ENCODE data around the gene PCDH19. TPM values are rescaled to one million over a fixed set of nuclear protein-coding genes. Genes with fewer than 3 reads are reported as not detected.

Gene PCDH19
- total and polyA plus RNA-seq, 10 of the 15 experiments (the other 5 are each of a cell fraction or from before 2014, with no cell fraction given) = 0.01 TPM; not detected in 9

DNA sequence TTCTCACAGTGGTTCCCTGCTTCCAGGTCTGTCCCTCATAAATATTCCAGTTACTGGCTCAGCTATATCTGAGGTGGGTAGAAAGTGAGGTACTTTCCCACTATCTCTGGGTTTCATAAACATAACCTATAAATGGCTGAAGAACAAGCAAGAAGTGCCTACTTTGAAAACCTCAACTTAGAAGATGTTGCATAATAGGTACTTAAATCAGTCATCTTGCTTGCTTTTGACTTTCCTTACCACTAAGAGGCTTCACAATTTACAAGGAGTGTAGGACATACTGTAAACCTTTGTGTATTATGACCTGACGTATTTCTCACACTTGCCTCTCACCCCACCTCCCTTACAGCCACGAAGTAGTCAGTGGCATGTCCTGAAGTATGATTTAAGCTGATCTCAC, 145.9 kb downstream of the PCDH19 start (continued):
- TF ChIP-seq BMI1 (IDR thresholded peaks at IDR 0.05; ENCODE audit: borderline replicate concordance) (no peak), RB1 (IDR thresholded peaks at IDR 0.05; ENCODE audit: borderline replicate concordance) (no peak), NR2C2 (IDR thresholded peaks at IDR 0.05; ENCODE audit: borderline replicate concordance, control insufficient read depth, insufficient read length, low read depth) (no peak), TAF1 (IDR thresholded peaks at IDR 0.05; ENCODE audit: borderline replicate concordance, low read depth, low read length) (no peak), RCOR1 (conservative IDR thresholded peaks at IDR 0.05; ENCODE audit: low read depth, low read length) (no peak), MTA3 (IDR thresholded peaks at IDR 0.05; ENCODE audit: borderline replicate concordance, low read length) (no peak), SMC3 (IDR thresholded peaks at IDR 0.05; ENCODE audit: borderline replicate concordance, low read length) (no peak), MTA2 (IDR thresholded peaks at IDR 0.05; ENCODE audit: low read depth) (peak; percentile 29; the same call in 1 of the 2 replicates), KAT2A (conservative IDR thresholded peaks at IDR 0.05; ENCODE audit: control insufficient read depth, low read depth, low read length) (no peak), HDAC2 (IDR thresholded peaks at IDR 0.05) (no peak), MXI1 (IDR thresholded peaks at IDR 0.05; ENCODE audit: low read depth, low read length) (no peak), TCF7 (IDR thresholded peaks at IDR 0.05; ENCODE audit: borderline replicate concordance) (peak; percentile 36; the same call in 1 of the 2 replicates), FOS (IDR thresholded peaks at IDR 0.05; ENCODE audit: borderline replicate concordance, extremely low read depth, insufficient read length) (no peak), CBX5 (IDR thresholded peaks at IDR 0.05; ENCODE audit: low read depth) (0 out of 2 replicates have a peak, but pooled peaks have one; percentile 67), POLR2AphosphoS5 (IDR thresholded peaks at IDR 0.05; ENCODE audit: low read length) (no peak), NFYB (IDR thresholded peaks at IDR 0.05; ENCODE audit: insufficient read depth, low read depth, low read length) (no peak)
- TF ChIP-seq, protein P1, sequence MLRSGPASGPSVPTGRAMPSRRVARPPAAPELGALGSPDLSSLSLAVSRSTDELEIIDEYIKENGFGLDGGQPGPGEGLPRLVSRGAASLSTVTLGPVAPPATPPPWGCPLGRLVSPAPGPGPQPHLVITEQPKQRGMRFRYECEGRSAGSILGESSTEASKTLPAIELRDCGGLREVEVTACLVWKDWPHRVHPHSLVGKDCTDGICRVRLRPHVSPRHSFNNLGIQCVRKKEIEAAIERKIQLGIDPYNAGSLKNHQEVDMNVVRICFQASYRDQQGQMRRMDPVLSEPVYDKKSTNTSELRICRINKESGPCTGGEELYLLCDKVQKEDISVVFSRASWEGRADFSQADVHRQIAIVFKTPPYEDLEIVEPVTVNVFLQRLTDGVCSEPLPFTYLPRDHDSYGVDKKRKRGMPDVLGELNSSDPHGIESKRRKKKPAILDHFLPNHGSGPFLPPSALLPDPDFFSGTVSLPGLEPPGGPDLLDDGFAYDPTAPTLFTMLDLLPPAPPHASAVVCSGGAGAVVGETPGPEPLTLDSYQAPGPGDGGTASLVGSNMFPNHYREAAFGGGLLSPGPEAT (IDR thresholded peaks at IDR 0.05; ENCODE audit: low read depth) = no peak
- TF ChIP-seq, protein P2, sequence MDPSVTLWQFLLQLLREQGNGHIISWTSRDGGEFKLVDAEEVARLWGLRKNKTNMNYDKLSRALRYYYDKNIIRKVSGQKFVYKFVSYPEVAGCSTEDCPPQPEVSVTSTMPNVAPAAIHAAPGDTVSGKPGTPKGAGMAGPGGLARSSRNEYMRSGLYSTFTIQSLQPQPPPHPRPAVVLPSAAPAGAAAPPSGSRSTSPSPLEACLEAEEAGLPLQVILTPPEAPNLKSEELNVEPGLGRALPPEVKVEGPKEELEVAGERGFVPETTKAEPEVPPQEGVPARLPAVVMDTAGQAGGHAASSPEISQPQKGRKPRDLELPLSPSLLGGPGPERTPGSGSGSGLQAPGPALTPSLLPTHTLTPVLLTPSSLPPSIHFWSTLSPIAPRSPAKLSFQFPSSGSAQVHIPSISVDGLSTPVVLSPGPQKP (IDR thresholded peaks at IDR 0.05; ENCODE audit: low read depth, low read length) = no peak
- TF ChIP-seq, protein P3, sequence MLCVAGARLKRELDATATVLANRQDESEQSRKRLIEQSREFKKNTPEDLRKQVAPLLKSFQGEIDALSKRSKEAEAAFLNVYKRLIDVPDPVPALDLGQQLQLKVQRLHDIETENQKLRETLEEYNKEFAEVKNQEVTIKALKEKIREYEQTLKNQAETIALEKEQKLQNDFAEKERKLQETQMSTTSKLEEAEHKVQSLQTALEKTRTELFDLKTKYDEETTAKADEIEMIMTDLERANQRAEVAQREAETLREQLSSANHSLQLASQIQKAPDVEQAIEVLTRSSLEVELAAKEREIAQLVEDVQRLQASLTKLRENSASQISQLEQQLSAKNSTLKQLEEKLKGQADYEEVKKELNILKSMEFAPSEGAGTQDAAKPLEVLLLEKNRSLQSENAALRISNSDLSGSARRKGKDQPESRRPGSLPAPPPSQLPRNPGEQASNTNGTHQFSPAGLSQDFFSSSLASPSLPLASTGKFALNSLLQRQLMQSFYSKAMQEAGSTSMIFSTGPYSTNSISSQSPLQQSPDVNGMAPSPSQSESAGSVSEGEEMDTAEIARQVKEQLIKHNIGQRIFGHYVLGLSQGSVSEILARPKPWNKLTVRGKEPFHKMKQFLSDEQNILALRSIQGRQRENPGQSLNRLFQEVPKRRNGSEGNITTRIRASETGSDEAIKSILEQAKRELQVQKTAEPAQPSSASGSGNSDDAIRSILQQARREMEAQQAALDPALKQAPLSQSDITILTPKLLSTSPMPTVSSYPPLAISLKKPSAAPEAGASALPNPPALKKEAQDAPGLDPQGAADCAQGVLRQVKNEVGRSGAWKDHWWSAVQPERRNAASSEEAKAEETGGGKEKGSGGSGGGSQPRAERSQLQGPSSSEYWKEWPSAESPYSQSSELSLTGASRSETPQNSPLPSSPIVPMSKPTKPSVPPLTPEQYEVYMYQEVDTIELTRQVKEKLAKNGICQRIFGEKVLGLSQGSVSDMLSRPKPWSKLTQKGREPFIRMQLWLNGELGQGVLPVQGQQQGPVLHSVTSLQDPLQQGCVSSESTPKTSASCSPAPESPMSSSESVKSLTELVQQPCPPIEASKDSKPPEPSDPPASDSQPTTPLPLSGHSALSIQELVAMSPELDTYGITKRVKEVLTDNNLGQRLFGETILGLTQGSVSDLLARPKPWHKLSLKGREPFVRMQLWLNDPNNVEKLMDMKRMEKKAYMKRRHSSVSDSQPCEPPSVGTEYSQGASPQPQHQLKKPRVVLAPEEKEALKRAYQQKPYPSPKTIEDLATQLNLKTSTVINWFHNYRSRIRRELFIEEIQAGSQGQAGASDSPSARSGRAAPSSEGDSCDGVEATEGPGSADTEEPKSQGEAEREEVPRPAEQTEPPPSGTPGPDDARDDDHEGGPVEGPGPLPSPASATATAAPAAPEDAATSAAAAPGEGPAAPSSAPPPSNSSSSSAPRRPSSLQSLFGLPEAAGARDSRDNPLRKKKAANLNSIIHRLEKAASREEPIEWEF (IDR thresholded peaks at IDR 0.05; ENCODE audit: insufficient replicate concordance, low read depth, low read length) = no peak
- TF ChIP-seq, protein P4, sequence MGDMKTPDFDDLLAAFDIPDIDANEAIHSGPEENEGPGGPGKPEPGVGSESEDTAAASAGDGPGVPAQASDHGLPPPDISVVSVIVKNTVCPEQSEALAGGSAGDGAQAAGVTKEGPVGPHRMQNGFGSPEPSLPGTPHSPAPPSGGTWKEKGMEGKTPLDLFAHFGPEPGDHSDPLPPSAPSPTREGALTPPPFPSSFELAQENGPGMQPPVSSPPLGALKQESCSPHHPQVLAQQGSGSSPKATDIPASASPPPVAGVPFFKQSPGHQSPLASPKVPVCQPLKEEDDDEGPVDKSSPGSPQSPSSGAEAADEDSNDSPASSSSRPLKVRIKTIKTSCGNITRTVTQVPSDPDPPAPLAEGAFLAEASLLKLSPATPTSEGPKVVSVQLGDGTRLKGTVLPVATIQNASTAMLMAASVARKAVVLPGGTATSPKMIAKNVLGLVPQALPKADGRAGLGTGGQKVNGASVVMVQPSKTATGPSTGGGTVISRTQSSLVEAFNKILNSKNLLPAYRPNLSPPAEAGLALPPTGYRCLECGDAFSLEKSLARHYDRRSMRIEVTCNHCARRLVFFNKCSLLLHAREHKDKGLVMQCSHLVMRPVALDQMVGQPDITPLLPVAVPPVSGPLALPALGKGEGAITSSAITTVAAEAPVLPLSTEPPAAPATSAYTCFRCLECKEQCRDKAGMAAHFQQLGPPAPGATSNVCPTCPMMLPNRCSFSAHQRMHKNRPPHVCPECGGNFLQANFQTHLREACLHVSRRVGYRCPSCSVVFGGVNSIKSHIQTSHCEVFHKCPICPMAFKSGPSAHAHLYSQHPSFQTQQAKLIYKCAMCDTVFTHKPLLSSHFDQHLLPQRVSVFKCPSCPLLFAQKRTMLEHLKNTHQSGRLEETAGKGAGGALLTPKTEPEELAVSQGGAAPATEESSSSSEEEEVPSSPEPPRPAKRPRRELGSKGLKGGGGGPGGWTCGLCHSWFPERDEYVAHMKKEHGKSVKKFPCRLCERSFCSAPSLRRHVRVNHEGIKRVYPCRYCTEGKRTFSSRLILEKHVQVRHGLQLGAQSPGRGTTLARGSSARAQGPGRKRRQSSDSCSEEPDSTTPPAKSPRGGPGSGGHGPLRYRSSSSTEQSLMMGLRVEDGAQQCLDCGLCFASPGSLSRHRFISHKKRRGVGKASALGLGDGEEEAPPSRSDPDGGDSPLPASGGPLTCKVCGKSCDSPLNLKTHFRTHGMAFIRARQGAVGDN (IDR thresholded peaks at IDR 0.05) = no peak

Data from GM12878 (cell line).